Measurements from ENCODE around the gene MBD5.

GRCh38 chr2:148106331-148106730, 85.4 kb downstream of the MBD5 start:
- no peak for TF ChIP-seq CTCF (conservative IDR thresholded peaks at IDR 0.05 in 1 of 2, IDR thresholded peaks at IDR 0.05 in 1 of 2; ENCODE audit: extremely low read depth in 1 of 2, insufficient read depth in 1 of 2, low read depth in 1 of 2, low read length in 2 of 2)
- no peak for TF ChIP-seq EZH2 (IDR thresholded peaks at IDR 0.05; ENCODE audit: borderline replicate concordance, low read length)

Data from mammary epithelial cell (primary cell).